CD4-positive, alpha-beta T cell treated with Interleukin-4 for 4 hours (primary cell): Measurements from ENCODE around the gene ELMO3.

Experiments used
- DNase-seq: peaks from one replicate; pipeline ENCODE4 v3.0.0-alpha.2; 2020

The ELMO3 gene

DNA sequence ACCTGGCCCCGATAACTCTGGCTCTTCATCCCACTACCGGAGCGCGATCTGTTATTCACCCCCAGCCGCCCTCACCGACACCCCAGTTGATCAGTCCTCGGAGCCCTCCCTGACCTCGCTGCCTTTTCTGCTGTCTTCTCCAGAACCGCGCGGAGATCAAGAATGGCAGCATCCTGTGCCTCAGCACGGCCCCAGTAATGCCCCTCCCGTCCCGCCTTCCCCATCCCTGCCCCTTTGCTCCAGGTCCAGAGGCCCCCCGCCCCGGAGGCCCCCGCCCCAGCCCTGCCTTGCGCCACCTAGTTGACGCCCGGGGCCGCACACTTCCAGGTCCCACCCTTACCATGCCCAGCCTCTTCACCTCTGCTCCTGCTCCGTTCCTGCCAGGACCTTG lies 872 bp downstream of the ELMO3 start:
- no peak for DNase-seq

DNA sequence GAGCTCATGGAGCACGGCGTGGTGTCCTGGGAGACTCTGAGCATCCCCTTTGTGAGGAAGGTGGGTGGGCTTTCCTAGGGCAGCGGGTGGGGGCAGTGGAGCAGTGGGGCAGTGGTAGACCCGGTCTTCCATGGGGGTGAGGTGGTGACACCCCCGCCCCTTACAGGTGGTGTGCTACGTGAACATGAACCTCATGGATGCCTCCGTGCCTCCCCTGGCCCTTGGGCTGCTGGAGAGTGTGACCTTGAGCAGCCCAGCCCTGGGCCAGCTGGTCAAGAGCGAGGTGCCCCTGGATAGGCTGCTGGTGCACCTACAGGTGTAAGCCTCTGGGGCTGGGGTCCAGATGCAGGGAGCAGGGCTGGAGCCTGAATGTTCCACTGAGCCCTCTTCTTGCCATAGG lies 1.6 kb downstream of the ELMO3 start:
- DNase-seq: no peak

DNA sequence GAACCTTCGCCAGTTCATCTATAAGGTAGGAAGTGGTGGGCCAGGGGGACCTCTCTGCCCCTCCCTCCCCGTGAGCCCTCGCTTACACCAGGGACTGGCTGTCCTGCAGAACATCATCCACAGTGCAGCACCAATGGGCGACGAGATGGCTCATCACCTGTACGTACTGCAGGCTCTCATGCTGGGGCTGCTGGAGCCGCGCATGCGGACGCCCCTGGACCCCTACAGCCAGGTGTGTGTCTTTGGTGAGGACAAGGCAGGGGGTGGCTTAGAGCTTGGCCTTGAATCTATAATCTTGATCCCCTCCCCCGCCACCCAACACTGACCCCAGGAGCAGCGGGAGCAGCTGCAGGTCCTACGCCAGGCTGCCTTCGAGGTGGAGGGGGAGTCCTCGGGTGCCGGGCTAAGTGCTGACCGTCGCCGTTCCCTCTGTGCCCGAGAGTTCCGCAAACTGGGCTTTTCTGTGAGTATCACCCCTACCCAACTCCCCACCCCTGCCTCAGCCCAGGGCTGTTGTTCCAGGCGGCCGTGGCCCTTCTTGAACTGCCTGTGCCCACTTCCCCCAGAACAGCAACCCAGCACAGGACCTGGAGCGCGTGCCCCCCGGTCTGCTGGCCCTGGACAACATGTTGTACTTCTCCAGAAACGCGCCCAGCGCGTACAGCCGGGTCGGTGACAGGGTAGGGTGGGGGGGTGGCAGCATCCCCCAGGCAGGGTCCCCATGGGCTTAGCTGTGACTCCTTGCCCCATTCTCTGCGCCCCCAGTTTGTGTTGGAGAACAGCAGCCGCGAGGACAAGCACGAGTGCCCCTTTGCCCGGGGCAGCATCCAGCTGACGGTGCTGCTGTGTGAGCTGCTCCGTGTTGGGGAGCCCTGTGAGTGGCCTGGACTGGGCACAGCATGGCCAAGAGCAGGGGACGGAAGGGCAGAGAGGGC lies 2.7 kb downstream of the ELMO3 start:
- DNase-seq: no peak

DNA sequence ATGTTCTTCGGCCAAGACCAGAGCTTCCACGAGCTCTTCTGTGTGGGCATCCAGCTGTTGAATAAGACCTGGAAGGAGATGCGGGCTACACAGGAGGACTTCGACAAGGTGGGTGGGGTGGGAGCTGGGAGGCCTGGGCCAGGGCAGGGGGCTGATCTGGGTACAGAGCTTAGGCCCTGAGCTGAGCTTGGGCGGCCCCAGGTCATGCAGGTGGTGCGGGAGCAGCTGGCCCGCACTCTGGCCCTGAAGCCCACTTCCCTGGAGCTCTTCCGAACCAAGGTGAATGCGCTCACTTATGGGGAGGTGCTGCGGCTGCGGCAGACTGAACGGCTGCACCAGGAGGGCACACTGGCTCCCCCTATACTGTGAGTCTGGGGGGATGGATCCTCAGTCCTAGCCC lies 3.5 kb downstream of the ELMO3 start:
- no peak for DNase-seq

DNA sequence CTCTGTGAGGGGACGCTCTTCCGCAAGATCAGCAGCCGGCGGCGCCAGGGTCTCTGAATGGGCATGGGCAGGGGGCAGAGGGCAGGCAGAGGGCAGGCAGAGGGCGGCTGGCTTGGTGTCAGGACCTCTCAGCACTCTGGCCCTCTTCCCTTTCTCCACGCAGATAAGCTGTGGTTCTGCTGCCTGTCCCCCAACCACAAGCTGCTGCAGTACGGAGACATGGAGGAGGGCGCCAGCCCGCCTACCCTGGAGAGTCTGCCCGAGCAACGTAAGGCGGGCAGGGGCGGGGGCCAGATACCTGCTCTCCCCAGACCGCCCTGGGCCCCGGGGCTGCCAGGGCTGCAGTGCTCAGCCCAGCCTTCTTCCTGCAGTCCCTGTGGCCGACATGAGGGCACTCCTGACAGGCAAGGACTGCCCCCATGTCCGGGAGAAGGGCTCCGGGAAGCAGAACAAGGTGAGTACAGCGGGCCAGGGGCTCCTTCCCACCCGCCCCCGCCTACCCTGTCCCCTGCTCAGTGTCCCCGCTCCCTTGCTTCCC lies 4.1 kb downstream of the ELMO3 start:
- DNase-seq: no peak

DNA sequence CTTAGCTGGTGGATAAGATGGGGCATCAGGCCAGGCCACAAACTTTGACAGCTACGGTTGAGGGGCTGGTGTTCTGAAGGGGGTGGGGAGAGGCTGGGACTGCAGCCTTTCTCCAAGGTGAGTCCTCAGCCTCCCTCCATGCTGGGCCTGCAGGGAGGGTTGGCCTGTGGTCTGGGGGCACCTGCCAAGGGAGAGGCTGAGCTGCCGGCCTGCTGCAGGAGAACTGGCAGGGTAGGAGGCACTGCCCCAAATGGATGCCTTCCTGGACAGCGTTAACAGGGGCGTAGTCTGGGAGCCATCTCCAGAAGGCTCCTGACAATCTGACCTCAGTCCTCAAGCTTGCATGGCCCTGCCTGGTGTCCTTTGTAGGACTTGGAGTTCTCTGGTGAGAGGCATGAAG lies 5.1 kb downstream of the ELMO3 start:
- DNase-seq: no peak

DNA sequence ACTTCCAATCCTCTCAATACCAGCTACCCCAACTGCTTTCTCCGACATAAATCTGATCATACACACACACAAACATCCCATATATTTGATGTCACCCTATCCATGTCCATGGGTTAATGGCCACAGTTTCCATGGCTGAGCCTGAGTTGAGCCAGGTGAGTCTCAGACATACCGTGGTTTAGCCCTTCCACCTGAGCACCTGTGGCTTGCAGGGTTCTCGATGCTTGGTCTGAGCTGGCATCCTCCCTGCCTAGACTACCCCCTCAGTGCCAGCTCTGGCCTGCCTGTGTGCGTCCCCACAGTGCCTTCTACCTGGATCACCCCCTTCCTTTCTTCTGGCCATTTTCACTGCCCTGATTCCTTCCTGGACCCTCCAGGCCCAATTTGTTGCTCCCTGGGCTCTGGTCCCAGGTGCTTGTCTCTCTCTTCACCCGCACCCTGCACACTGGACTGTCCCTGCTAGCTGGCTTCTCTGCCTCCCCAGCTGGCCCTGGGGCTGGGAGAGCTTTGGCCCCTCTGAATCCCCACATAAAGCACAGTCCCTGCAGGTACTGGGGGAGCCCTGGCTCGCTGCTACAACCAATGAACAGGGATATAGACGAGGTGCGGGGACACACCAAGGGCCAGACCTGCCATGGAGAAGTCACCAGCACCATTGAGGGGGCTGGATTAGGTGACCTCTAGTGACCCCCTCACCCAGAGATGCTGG lies 7.4 kb downstream of the ELMO3 start:
- DNase-seq: no peak

DNA sequence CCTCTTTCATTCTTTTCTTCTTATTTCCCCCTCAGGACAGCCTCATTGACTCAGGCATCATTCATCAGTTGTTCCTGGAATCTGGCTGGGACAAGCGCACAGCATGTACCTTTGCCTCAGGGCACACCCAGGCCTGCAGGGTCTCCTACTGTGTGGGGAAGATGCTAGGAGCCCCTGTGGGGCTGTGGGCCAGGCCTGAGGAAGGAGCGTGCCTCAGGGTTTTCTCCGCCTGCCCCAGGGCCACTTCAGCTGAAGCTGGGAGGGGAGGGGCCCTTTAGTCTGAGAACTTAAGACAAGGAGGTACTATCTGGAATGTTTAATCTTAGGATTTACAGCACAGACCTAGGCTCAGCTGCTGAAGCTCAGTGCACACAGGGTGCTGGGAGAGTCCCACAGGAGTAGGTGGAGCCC lies 7.9 kb downstream of the ELMO3 start:
- DNase-seq: no peak

DNA sequence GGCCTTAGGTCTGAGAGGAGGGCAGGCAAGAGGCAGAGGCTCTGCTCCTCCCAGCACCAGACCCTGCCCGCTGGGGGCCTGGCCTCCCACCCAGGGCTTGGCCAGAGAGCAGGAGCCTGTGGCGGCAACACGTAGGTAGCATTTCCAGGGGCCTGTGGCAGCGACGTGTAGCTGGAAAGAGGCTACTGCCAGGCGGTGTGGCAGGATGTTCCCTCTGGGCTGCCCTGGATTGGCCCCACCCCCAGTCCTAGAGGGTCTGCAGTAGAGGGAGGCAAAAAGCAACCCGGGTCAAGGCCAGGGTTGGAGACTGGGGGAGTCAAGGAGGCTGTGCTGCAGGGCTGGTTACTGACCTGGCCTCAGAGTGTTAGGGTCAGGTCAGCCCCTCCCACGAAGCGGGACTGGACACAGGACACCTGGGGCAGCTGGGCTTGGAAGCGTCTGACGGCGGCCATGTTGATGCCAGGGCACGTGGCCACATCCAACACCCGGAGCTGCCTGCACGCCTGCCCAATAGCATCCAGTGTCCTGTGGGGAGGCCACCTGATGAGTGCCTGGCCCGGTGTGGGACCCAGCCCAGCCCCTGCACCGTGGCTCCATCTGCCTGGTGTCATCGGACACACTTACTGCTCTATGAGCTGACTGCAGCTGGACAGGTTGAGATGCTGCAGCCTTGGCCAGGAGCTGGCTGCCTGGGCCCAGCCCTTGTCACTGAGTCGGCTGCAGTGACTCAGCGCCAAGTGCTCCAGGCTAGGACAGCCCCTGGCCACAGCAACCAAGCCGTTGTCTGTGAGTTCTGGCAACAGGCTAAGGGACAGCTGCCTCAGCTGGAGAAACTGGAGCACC lies 8.5 kb downstream of the ELMO3 start:
- no peak for DNase-seq

DNA sequence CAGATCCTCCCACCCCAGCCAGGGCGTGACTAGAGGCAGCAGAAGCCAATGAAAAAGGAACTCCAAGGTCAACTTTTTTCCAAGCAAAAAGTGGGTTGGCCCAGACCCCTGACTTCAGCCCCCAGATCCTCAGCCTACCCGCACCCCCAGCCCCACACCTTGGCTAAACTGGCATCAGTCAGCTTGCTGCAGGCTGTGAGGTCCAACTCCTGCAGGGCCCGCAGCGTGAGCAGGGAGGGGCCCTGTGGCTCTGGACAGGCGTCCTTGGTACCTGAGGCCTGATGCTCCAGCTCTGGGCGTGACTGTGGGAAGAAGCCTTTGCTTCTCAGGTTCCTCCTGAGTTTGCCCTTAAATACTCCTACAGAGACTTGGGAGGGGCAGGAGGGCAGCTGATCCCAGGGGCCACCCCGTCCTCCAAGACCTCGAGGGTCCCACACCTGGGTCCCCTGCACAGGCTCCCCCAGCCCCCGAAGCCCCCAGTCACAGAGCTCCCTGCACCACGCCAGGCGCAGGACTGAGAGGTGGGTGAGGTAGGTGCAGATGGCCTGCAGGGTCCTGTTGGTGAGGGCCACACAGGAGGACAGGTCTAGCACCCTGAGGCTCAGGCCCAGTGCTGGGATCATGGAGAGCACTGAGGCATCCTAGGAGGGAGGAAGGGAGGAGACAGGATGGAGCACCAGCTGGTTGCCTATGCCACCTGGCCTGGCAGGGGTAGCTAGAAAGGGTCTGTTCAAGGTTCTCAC lies 9.4 kb downstream of the ELMO3 start:
- DNase-seq: no peak

DNA sequence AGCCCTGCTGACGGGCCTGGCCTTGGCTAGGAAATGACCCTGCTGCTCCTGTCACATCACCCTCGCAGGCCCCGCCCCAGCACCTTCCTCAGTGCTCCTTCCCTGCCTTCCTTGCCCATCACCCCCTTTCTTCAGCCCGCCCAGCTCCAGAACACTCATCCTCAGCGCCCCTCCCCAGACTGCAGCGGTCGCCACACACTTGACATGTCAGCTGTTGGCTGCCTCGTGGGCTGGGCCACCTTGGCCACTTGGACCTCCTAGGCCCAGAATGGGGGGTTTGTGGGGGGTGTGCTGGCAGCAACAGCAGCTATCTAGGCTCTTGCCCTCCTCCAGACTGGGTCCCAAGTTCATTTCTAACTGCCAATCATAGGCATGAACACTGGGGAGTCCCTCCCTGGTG lies 10.6 kb downstream of the ELMO3 start:
- no peak for DNase-seq

DNA sequence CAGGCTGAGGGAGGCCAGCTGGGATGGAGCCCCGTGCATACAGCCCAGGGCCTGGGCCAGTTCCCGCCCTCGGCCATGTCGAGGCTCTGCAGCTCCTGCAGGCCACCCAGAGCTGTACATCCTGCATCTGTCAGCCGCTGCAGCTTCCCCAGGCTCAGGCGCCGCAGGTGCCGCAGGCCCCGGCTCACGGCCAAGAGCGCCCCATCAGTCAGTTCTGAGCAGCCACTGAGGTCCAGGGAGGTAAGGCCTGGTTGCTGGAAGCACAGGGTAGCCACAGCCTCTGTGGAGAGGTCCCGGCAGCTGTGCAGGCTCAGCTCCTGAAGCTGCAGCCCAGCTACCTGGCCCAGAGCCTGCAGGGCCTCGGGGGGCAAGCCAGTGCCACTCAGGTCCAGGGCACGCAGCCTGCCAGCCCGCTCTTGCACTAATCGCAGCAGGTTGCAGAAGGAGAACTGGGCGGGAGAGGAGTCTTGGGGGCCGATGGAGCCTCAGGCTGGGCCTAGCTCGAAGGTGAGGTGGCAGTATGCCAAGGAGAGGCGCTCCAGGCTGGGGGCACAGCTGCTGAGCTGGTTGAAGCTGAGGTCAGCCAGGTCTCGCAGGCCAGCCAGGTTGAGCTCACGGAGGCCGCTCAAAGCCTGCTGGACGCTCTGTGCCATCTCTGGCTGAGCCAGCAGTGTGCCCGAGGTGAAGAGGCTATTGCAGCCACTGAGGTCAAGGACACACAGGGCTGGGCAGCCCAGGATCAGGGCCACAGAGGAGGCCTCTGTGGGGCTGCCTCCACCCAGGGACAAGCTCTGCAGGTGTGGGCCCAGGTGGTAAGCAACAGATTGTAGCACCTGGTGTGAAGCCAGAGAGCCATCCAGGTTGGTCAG lies 11.4 kb downstream of the ELMO3 start:
- no peak for DNase-seq

DNA sequence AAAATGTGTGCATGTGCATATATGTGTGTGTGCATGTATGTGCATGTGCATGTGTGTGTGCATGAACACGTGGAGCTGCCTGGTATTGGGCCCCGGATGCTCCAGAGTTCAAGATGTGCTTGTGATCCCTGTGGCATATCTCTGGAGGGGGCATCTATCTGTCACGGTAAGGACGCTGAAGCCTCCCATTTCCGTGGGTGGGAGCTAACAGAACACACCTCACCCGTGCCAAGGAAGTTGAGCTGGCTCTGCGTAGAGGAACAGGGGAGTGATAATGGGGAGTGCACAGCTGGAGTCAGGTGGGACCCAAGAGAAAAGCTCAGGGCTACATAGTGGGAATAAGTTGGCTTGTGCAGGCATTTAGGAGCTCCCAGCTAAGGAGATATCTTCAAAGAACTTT lies 12.7 kb downstream of the ELMO3 start:
- DNase-seq: no peak

DNA sequence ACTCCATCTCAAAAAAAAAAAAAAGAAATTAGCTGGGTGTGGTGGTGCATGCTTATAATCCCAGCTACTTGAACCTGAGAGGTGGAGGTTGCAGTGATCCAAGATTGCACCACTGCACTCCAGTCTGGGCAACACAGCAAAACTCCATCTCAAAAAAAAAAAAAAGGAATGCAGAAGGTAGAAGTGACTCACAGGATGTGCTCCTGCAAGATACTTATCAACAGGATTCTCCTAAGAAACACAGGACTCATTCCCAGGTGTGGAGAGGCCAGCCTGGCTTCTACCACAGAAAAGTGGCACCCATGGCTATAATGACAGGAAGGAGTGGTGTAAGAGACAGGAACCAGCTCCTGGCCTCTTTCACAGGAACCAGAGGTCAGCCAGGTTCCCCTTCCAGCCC lies 13.8 kb downstream of the ELMO3 start:
- DNase-seq: no peak

DNA sequence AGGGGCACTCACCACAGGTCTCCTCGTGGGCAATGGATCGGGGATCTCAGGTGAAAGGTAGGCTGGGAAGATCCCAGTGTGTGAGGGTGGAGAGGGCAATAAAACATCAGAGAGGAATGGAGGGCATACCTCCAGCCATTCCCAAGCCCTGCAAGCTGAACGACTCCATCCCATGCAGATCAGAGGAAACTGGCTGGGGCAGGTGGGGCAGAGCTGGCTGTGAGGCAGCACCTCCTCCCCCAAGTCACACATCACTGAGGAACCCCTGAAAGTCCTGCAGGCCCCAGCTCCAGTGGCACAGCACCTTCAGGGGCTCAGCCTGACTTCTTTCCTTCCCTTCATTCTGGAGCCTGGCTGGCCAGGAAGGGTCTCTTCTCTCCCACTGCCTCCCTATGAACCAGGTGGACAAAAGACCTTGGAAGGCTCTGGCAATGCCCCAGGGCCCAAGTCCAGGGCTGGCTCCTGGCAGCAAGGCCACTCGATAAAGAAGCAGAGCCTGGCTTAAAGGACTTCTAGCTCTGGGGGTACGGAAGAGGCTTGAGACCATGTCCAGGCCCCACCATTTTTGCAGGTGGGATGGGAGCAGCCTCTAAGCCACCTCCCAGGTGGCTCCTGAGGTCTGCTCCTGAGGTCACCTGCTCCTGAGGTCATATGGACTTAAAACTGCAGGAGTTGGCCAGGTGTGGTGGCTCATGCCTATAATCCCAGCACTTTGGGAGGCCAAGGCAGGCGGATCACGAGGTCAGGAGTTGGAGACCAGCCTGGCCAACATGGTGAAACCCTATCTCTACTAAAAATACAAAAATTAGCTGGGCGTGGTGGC lies 14.5 kb downstream of the ELMO3 start:
- DNase-seq: no peak

DNA sequence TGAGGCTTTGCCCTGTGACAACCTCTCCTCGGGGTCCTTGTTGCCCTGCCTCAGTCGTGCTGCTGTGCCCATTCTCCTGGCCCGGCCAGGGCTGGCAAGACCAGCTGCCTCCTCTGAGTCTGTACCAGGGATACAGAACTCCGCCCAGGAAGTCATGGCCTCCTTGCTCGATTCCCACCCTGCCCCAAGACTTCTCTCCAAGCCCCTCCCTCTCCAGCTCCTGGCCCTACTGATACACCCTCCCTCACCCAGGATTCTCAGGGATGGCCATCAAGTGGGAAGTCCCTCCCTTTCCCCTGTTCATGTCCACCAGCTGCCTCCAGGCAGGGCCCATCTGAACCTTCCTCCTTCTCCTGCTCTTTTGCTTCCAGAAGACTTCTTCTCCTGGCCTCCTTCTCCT lies 16.8 kb downstream of the ELMO3 start:
- DNase-seq: no peak

DNA sequence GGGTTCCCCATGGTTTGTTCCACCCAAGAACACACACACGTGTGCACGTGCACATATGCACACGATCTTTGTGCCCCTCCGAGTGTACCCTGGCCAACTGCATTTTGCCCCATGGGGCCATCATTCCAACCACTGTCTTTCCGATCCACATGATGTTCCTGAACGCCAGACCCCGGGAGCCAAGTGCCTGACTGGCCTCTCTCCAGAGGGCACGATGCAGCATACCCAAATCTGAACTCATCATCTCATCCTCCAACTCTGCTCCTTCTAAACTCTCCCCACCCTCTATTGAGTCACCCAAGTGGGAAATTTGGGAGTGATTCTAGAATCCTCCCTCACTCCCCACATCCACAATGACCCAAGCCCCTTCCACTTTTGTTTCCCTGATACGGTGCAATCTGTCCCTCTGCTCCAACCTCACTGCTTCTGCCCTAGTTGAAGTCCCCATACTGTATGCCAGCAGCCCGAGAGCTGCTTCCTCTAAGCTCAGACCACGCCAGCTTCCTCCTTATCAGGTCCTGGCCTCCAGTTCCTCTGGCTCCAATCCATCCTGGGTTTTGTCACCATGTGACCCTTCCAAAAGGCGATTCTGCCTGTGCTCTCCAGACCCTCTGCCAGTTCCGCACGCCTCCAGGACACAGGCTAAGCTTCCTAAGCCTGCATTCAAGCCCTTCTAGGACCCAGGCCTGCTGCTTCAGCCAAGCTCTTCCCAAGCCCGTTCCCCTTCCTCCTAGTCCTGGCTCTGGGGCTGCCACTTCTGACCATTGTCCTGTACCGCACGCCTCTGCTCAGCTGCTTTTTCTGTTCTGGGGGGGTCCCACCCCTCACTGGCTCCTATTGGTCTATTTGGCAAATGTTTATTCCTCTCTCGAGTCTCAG lies 17.9 kb downstream of the ELMO3 start:
- no peak for DNase-seq

DNA sequence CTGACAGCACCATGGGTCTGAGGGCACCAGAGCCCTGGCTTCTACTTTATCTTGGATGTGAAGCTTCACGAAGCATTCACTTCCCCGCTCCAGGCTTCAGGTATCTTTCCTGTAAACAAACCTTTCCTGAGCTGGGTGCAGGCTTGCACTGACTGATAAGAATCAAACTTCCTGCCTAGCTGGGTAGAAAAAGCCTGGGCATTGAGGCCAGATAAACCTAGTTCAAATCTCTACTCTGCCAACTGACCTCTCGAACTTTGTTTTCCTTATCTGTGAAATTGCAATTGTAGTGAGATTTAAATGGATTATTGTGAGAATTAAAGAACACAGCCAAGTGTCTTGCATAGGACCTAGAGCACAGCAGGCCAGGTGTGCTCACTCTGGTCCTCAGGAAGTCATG lies 25.1 kb downstream of the ELMO3 start:
- DNase-seq: no peak

DNA sequence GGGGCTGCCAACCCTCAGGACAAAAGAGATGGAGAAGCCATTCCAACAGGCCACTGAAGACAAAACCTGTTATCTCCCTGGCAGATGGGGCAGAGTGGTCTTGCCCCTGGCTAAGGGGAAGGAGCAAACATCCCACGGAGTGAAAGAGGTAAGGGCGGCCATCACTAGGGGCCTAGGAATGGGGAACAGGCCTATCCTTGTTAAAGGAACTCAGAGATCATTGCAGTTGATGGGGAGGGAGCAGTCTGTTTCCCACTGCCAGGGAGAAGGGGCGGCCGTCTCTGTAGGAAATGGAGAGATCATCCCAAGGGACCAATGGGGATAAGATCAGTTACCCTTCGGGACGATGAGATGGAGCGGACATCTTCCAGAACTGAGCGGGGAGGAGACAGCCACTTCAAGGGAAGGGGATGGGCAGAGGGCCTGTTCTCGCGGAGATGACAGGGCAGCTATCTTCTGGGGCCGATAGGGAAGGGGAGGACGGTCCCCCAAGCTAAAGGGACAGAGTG lies 27.4 kb downstream of the ELMO3 start:
- DNase-seq: no peak
